GM21515 (cell line): ENCODE measurements around the gene FAM110C.

Experiments used
- ATAC-seq: cut with Tn5 transposase; IDR thresholded peaks from one replicate; pipeline ENCODE4 v1.9.1; 2021; ENCODE audit not compliant: unreplicated experiment

Gene FAM110C

GRCh38 chr2:10222-10875 is 36.0 kb downstream of the FAM110C start:
- no peak for ATAC-seq
